GM10847 (cell line): ENCODE measurements around the gene STUB1.

Source experiments
- POLR2A ChIP-seq: IDR thresholded peaks from 2 replicates; pipeline ENCODE4 v1.6.1; 2011; ENCODE audit not compliant: insufficient read length; ENCODE audit errors: extremely low read depth

STUB1 gene

GRCh38 chr16:679814-680624 is at the start of gene STUB1:
Gene STUB1, plus strand, starts transcription at chr16:680410. Its CDS starts 116 bp downstream, at chr16:680526.
- peak; percentile 87 for TF ChIP-seq POLR2A

GRCh38 chr16:630815-631405 is 49.3 kb upstream of the STUB1 start, which contains the start of gene WFIKKN1:
Gene WFIKKN1, plus strand, starts transcription at chr16:630985. Its CDS starts 269 bp downstream, at chr16:631254.
- no peak for TF ChIP-seq POLR2A

- no peak for TF ChIP-seq POLR2A
Observed at GRCh38 chr16:631808-632358, 48.3 kb upstream of the STUB1 start.

- no peak for TF ChIP-seq POLR2A
Observed at GRCh38 chr16:632486-633335, 47.5 kb upstream of the STUB1 start.

- TF ChIP-seq POLR2A: no peak
Observed at GRCh38 chr16:633336-634050, 46.7 kb upstream of the STUB1 start.

- TF ChIP-seq POLR2A: no peak
Observed at GRCh38 chr16:634051-634670, 46.0 kb upstream of the STUB1 start.

- no peak for TF ChIP-seq POLR2A
Observed at GRCh38 chr16:634996-635395, 45.2 kb upstream of the STUB1 start.

GRCh38 chr16:635573-636205 is 44.5 kb upstream of the STUB1 start:
- no peak for TF ChIP-seq POLR2A

- peak; percentile 65 for TF ChIP-seq POLR2A
Observed at GRCh38 chr16:636206-637080, 43.8 kb upstream of the STUB1 start, which contains the start of gene METTL26. Gene METTL26, minus strand, starts transcription at chr16:636305. Its CDS starts 15 bp downstream, at chr16:636290.

- TF ChIP-seq POLR2A: no peak
Observed at GRCh38 chr16:637081-638018, 42.9 kb upstream of the STUB1 start.

GRCh38 chr16:638034-638543 is 42.1 kb upstream of the STUB1 start:
- TF ChIP-seq POLR2A: no peak
